HepG2 (cell line): ENCODE measurements around the gene C1RL.

ENCODE experiments used
- CTCF ChIP-seq: sonication (generic); formaldehyde crosslinking; IDR thresholded peaks from 2 replicates; pipeline ENCODE4 v1.5.0; 2020; ENCODE audit warnings: mild to moderate bottlenecking, missing genetic modification reagents, moderate library complexity
- ETV5 ChIP-seq: IDR thresholded peaks from 2 replicates; pipeline ENCODE4 v1.6.1; 2018; ENCODE audit warnings: missing biosample characterization, missing genetic modification reagents, inconsistent platforms, borderline replicate concordance
- KDM6A ChIP-seq: IDR thresholded peaks from 2 replicates; pipeline ENCODE4 v1.6.1; 2016; ENCODE audit warnings: low read depth
- NFIC ChIP-seq: IDR thresholded peaks from 2 replicates; pipeline ENCODE4 v1.6.1; 2012; ENCODE audit warnings: mild to moderate bottlenecking, low read length, inconsistent platforms
- NKX3-1 ChIP-seq: sonication (generic); formaldehyde crosslinking; IDR thresholded peaks from 2 replicates; pipeline ENCODE4 v1.5.0; 2020; ENCODE audit warnings: missing genetic modification reagents
- NPAS2 ChIP-seq: sonication (generic); formaldehyde crosslinking; IDR thresholded peaks from 2 replicates; pipeline ENCODE4 v1.8.0; 2022; ENCODE audit warnings: mild to moderate bottlenecking, missing genetic modification reagents, borderline replicate concordance
- NR2C2 ChIP-seq: sonication (generic); formaldehyde crosslinking; IDR thresholded peaks from 2 replicates; pipeline ENCODE4 v1.4.0; 2020; ENCODE audit warnings: missing genetic modification reagents, mild to moderate bottlenecking, moderate library complexity, borderline replicate concordance
- PAX8 ChIP-seq: sonication (generic); formaldehyde crosslinking; IDR thresholded peaks from 2 replicates; pipeline ENCODE4 v1.8.0; 2022; ENCODE audit warnings: mild to moderate bottlenecking, missing genetic modification reagents, borderline replicate concordance
- POLR2A ChIP-seq, 2 experiments: IDR thresholded peaks; 2 replicates each; pipeline ENCODE4 v1.6.1; 2011; ENCODE audit warnings: low read depth in 2 of 2, low read length in 2 of 2, mild to moderate bottlenecking in 1 of 2, moderate library complexity in 1 of 2; ENCODE audit not compliant: insufficient read depth in 1 of 2
- RAD21 ChIP-seq: fragments of 450-650 bp; formaldehyde crosslinking; IDR thresholded peaks from 2 replicates; pipeline ENCODE4 v1.5.0; 2020; ENCODE audit warnings: mild to moderate bottlenecking
- REST ChIP-seq, 2 experiments: IDR thresholded peaks; 2 replicates each; pipeline ENCODE4 v1.6.1; 2011 to 2012; ENCODE audit warnings: low read length in 2 of 2, borderline replicate concordance in 1 of 2, low read depth in 1 of 2, mild to moderate bottlenecking in 1 of 2, moderate library complexity in 1 of 2
- ZNF572 ChIP-seq: sonication (generic); formaldehyde crosslinking; IDR thresholded peaks from 2 replicates; pipeline ENCODE4 v1.5.1; 2020; ENCODE audit warnings: mild to moderate bottlenecking, missing genetic modification reagents
- ZSCAN20 ChIP-seq: sonication (generic); formaldehyde crosslinking; IDR thresholded peaks from 2 replicates; pipeline ENCODE4 v1.4.0; 2020; ENCODE audit warnings: missing genetic modification reagents, mild to moderate bottlenecking, borderline replicate concordance

DNA sequence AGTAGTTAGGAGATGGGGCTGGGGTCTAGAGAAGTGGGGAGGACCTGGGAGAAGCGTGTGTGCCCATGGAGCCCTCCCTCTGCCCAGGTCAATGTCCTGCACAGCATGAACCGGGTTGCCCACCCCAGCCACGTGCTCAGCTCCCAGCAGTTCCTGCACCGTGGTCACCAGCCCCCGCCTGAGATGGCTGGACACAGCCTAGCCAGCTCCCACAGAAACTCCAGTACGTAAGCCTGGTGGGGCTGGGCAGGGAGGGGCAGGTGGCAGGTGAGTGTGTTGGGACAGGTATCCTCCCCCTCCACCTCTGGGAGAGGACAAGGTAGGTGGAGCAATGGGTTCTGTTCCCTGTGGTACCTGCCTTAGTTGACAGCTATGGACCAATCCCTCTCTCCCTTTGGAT is 41.8 kb upstream of the C1RL start:
- TF ChIP-seq CTCF (no peak), REST (IDR thresholded peaks at IDR 0.05; ENCODE audit: borderline replicate concordance in 1 of 2, low read depth in 1 of 2, low read length in 2 of 2) (no peak), PAX8 (no peak), POLR2A (IDR thresholded peaks at IDR 0.05; ENCODE audit: insufficient read depth in 1 of 2, low read depth in 2 of 2, low read length in 2 of 2) (no peak), NR2C2 (CRISPR knock-in tag) (no peak), RAD21 (CRISPR knock-in tag) (no peak), ETV5 (no peak), ZSCAN20 (no peak), NKX3-1 (CRISPR knock-in tag) (no peak), NPAS2 (CRISPR knock-in tag) (no peak), ZNF572 (no peak), KDM6A (CRISPR knock-in tag) (no peak), NFIC (no peak)
